NCI-H1105 (cell line): ENCODE measurements around the gene TMED4.

Experiments used
- DNase-seq: peaks from one replicate; lab custom pipeline; 2025; lab: John Stamatoyannopoulos, UW

Gene TMED4

DNA sequence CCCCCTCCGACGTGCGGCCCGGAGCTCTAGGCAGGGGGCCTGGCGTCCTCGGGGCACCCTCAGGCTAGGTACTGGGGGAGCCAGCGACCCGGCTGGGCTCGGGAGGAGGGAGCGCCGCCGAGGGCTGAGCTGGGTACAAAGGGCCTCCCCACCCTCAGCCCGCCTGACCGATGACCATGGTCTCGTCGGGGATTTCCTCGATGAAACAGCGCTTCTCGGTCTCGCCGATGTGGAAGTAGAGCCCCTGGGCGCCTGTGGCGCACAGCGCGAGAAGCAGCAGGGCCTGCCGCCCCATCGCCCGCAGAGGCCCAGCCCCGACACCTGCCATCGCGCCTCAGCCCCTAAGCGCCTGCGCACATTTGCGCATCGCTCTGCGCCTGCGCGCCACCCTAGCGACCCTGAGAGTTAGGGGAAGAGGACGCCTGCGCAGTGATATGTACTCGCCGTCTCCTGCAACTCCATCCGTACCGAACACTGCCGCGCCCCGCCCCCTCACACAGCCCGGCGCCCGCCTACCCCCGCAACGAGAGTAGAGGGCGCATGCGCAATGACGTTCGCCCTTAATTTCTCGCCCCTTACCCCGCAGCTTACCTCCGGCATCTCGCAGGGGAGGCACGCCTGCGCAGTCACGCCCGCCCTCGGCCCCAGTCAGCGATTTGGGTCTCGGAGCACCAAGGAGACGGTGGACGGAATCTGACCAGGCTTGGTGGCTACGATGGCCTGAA lies at the start of gene TMED4:
TMED4 (minus strand) TSS at position 353 of the 725 bp plus-strand sequence; CDS start at position 328, 25 bp downstream.
- DNase-seq, result peak; percentile 99

DNA sequence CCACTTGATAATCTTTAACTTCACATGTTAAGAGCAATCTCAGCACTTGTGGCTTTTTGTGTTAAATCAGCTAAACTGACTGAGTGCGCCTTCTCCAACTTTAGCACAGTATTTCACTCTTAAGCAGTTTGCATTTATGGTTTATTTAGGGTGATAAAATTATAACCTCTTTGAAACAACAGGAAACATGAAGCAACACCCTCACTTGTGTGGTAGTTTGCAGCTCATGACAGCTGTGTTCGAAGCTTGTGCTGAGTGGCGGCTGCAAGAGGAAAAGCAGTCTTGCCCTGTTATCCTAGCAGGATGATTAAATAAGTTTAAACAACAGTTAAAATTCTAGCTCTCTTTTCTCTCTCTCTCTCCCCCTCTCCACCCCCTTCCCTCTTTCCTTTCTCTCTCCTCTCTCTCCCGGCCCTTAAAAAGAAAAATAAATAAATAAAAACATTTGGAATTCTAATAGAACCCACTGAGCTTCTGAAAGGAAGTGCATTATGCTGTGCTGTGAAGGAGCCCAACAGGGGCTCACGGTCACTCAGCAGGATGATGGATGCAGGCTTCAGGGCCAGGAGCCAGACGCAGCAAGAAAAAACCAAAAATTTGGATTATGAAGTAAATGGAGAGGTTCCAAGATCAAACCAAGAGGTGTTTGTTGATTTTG lies 49.6 kb upstream of the TMED4 start:
- DNase-seq, result no peak

DNA sequence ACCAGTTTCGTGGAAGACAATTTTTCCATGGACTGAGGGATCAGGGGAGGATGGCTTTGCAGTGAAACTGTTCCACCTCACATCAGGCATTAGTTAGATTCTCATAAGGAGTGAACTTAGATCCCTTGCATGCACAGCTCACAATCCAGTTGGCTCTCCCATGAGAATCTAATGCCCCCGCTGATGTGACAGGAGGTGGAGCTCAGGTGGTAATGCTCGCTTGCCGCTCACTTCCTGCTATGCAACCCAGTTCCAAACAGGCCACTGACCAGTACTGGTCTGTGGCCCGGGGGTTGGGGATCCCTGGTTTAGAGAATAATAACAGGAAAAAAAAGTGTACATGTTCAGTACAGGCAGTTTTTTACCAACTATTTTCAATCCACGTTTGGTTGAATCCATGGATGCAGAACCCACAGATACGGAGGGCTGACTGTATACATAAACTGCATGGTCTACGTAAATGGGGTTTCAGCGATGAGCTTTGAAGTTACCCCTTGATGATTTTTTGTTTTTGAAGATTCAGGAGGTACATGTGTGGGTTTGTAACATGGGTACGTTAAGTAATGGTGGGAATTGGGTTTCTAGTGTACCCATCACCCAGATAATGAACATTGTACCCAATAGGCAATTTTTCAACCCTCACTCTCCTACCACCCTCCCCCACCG lies 48.9 kb upstream of the TMED4 start:
- DNase-seq, result no peak

DNA sequence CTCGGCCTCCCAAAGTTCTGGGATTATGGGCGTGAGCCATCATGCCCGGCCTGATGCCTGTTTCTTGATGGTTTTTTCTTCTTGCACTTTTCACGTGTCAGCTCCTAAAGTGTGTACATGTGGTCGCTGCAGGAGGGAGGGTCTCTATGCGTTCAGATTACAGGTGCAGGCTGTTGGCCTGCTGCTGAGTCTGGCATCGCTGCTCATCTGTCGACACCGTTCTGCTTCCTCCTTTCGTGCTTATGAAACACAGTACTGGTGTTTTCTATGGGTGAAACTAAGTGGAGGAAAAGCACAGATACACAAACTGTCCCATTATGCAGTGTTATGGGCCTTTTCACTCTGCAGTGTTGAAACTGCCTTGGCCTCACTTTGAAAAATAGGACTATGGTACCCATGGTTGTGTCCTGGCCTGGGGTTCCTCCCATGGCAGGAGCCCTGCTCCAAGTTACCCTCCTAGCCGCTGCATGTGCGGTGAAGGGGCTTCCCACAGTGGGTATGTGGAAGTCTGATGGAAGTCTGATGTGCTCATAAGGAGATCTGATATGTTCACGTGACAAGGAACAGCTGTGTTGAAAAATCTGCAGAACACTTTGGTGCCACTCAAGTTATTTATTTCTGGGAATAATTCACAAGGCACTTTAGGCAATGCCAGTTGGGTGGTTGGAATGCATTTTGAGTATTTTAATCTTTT lies 47.9 kb upstream of the TMED4 start:
- DNase-seq, result no peak

DNA sequence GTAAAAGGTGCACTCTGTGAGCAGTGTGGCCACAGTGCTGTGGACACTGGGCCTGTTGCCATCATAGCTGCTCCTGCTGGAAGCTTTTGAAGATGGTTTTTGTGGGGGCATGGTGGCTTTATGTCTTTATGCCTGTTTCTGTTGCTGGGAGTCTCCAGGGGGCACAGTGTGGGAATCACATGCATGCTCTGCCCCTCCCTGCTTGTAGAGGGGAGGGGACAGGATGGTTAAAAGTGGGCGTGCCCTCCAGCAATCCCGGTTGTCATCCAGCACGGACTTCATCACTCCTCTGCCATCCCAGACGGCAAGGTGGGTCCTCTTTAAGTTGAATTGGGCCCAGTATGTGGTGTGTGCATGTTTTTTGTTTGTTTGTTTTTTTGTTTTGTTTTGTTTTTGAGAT lies 44.6 kb upstream of the TMED4 start:
- DNase-seq, result no peak

DNA sequence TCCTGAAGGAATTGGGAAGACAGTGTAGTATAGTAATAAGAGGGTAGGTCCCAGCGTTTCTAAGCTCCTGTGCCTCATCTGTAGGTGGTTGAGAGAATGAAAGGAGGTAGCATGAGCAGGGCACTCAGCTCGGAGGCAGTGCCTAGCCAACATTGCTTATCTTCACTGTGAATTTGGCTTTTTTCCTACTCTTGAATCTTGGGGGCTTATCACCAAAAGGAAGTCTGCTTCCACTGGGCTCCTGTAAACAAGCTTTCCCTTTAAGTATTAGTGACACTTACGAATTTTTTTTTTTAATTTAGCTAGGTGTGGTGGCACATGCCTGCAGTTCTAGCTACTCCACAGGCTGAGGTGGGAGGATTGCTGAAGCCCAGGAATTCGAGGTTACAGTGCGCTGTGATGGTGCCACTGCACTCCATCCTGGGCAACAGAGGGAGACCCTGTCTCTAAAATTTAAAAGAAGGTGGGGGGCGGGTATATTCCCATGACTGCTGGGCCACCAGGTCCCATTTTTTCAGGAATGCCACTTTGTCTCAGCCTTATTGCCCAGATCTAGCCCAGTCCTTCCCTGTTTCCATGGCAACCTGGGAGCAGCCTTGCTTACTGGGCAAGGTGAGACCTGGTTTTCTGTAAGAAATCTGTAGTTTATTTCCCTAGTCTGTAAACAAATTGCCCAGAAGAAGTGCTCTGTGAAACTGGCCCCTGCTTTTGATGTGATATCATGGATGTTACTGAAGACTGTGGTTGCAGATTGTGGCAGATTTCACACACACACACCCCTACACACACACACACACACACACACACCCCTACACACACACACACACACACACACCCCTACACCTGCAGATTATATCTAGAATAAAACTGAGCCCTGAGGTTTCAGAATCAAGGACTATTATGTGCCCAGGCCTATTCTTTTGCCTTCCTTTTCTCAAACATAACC lies 43.8 kb upstream of the TMED4 start:
- no peak for DNase-seq

DNA sequence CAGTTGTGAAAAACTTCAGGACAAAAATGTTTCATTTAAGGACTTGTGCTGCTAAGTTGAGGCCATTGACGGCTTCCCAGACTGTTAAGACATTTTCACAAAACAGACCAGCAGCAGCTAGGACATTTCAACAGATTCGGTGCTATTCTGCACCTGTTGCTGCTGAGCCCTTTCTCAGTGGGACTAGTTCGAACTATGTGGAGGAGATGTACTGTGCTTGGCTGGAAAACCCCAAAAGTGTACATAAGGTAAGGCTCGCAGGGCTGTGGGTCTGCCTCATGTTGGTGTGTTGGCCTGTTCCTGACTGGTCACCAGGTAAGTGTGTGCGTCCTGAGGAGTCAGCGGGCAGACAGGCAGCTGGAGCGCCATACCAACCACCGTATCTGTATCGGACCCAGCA lies 42.3 kb upstream of the TMED4 start:
- no peak for DNase-seq

DNA sequence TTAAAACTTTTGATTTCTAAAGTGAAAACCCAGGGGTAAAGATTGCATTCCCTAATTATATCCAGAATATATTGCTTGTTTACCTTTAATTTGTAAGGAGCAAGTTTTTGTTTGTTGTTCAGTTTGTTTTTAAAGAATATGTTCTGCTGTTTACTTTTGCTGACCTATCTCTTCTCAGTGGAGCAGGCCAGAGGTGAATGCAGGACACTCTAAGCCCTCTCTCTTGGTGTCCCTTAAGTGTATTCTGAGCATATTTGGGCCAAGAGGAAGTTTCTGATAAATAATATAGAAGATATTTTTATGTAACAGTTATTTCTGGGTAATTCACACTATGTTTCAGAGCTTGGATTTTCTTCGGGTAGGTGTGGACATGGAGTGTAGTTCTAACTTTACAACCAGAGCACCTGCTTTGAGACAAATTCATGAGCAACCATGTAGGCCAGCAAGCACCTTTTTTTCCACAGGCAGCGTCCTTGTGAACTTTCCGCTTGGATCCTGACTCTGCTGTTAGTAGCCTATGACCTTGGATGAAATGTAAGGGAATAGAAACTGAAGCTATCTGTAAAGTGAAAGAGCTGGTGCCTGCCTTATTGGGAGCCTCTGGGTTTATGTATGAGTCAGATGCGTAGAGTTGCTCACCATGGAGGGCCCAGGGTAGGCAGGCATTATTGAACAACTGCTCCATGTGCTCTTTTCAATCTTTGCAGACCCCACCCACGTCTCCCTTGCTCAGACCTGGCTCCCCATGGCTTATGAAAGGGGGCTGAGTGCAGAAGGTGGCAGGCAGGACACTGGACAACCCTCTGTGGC lies 40.5 kb upstream of the TMED4 start:
- no peak for DNase-seq

DNA sequence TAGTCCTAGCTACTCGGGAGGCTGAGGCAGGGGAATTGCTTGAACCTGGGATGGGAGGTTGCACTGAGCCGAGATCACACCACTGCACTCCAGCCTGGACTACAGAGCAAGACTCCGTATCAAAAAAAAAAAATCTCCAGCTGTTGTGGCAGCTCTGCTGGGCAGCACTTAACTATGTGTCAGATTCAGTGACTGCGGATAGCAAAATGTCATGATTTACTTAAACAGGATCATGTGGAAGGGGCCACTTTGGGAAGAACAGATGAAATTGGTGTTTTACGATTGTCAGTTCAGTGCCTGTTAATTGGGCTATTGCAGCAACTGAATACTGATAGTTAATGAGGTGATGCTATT lies 39.7 kb upstream of the TMED4 start:
- no peak for DNase-seq

DNA sequence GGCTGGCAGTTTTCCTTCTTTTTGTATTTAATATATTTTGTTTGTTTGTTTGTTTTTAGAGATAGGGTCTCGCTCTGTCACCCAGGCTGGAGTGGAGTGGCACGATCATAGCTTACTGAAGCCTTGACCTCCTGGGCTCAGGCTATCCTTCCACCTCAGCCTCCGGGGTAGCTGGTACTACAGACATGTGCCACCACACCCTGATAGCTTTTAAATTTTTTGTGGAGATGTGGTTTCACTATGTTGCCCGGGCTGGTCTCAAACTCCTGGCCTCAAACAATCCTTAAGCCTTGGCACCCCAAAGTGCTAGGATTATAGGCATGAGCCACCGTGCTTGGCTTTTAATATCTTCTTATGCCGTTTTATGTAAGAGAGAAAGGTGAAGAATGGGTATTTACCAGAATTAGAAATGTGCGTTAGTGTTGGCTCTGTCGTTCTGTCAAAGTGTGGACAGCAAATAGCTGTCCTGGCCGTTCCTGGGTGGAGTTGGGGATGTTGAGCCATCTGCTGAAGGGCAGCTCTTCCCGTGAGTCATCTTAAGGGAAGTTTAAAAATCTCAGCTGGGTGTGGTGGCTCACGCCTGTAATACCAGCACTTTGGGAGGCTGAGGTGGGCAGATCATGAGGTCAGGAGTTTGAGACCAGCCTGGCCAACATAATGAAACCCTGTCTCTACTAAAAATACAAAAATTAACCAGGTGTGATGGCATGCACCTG lies 39.2 kb upstream of the TMED4 start:
- no peak for DNase-seq

DNA sequence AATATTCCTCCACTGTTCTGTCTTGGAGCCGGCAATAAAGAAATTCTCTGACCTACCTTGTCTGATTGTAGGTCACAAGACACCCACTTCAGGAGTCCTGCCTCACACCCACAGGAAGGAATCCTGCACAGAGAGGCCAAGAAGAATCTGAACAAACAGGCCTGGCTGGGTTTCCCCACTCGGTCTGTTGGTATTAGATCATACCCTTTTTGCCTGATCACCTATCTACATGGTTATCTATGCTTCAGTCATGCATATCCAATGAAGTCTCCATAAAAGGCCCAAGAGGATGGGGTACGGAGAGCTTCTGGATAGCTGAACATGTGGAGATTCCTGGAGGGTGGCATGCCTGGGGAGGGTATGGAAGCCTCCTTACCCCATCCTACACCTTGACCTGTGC lies 36.7 kb upstream of the TMED4 start:
- DNase-seq, result no peak

DNA sequence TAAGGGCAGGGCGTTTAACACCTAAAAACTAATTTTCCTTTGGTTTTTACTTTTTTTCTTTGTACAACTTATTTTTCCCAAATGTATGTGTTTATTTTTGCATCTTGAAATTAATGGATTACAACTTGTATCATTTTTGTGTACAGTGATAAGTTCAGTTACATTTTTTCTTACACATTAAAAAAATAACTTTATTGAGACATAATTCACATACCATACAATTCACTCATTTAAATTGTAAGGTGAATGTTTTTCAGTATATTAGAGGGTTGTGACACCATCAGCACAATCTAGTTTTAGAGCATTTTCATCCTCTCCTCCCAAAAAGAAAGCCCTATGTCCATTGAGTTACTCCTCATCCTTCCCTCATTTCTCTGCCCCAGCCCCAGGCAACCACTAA lies 36.0 kb upstream of the TMED4 start:
- no peak for DNase-seq

DNA sequence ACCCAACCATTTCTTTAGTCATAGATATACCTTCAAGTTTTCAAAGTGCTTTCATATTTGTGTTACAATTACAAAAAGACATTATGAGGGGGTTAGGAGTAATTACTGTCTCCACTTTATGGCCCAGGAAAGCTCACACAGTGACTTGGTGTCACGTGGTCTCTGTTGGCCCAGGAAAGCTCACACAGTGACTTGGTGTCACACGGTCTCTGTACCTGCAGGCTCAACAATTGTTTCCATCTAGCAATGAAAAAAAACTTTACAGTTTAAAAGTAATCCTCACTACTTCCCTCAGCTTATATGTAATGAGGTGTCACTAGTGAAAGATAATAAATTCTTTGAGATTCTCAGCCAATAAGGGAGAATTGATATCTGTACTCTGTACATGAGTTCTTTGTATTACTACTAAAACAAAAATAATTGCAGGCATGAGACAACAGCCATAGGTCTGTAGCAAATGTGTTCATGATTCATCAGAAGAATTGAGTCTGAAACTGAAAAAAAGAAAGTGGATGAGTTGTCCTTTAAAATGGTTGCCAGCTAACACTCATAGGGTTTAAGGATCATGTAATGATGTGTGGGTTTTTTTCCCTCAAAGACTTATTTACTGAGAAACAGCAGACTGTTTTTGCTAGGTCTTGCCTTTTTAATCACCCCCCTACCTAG lies 35.3 kb upstream of the TMED4 start:
- DNase-seq, result no peak

DNA sequence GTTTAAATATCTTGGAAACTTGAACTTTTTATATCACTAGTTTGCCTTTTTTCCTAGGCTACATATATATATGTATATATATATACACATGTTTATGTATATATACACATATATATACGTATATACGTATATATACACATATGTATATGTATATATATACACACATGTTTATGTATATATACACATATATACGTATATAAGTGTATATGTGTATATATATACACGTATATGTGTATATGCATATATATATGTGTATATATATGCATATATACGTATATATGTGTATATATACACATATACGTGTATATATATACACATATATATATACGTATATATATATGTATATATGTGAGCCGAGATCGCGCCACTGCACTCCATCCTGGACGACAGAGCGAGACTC lies 34.5 kb upstream of the TMED4 start:
- no peak for DNase-seq

DNA sequence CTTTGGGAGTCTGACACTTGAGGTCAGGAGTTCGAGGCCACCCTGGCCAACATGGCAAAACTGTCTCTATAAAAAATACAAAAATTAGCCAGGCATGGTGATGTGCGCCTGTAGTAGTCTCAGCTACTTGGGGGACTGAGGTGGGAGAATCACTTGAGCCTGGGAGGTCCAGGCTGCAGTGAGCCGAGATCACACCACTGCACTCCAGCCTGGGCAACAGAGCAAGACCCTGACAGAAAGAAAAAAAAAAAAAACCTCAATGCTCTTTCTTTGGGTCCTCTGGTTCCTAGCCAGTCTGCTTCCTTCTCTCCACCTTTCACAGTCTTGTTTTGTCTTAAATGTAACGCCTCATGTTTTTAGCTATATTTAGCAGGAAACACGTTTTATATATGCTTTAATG lies 33.8 kb upstream of the TMED4 start:
- no peak for DNase-seq

DNA sequence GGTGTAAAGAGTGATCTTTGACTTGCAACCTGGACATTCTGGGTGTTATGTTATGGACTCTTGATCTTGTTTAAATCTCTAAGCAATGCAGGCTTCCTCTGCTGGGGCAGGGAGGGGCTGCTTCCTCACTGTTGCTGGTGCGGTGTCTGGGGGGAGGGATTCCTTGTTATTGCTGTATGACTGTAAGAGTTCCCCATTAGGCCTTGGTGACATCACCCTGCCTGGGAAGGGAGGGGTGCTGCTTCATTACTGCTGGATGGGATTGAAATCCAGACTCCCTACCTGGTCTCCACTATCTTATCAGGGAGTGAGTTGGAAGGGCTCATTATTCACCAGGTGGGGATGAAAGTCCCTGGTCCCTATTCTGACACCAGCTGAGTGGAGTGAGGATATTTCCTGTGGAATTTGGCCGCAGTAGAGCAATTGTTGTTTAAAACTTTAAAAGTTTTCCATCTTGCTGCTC lies 33.1 kb upstream of the TMED4 start:
- no peak for DNase-seq

DNA sequence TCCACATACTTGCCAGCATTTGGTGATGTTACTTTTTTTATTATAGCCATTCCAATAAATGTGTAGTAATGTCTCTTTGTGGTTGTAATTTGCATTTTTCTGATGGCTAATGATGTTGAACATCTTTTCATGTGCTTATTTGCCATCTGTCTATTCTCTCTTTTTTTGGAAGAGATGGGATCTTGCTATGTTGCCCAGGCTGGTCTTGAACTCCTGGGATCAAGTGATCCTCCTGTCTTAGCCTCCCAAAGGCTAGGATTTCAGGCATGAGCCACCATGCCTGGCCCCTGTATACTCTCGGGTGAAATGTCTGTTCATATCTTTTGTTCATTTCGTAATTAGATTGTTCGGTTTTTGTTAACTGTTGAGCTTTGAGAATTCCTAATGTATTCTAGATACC lies 27.8 kb upstream of the TMED4 start:
- DNase-seq, result no peak

DNA sequence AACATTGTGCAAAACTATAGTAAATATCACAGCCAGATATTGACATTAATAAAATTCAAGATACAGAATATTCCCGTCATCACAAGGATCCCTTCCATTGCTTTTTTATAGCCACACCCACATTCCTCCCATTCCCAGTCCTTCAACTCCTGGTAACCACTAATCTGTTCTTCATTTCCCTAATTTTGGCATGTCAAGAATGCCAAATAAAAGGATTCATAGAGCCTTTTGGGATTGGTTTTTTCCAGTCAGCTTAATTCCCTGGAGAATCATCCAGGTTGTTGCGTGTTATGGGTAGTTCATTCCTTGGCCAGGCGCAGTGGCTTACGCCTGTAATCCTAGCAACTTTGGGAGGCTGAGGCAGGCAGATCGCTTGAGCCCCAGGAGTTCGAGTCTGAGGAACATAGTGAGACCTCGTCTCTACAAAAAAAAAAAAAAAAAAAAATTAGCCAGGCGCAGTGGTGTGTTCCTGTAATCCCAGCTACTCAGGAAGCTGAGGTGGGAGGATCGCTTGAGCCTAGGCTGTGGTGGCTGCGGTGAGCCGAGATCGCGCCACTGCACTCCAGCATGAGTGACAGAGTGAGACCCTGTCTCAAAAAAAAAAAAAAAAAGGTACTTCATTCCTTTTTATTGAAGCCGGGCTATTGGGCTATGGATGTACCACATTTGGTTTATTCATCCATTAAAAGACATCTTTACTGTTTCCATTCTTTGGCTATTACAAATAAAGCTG lies 27.1 kb upstream of the TMED4 start:
- no peak for DNase-seq
